WTC11 (cell line): ENCODE data around the gene GAB2. TPM values are rescaled to one million over a fixed set of nuclear protein-coding genes. Genes with fewer than 3 reads are reported as not detected.
A peak's percentile ranks its signal among the peaks of the same experiment; 100 is the strongest.

ENCODE experiments used
- ATAC-seq: fragments of 200-7000 bp; cut with Tn5 transposase; 2 replicates; pipeline ENCODE4 v1.10.0; 2021; ENCODE audit warnings: mild to moderate bottlenecking, moderate library complexity
- CTCF ChIA-PET: fragments of 300-600 bp; sonication (Branson Sonifier 250); formaldehyde crosslinking; loops from one replicate; lab custom pipeline; 2021; ENCODE audit warnings: antibody characterized with exemption; lab: Charles Lee
- POLR2A ChIA-PET: fragments of 350-600 bp; sonication (Branson Sonifier 250); formaldehyde crosslinking; loops from one replicate; lab custom pipeline; 2021; ENCODE audit warnings: antibody characterized with exemption; lab: Charles Lee
- DNase-seq: peaks from one replicate; pipeline ENCODE4 v3.0.0; 2021; ENCODE audit warnings: low spot score
- H3K27ac Mint-ChIP-seq: 2 replicates; pipeline ENCODE4 v1.8.0; 2021; ENCODE audit warnings: mixed read lengths
- H3K27me3 Mint-ChIP-seq: 2 replicates; pipeline ENCODE4 v1.8.0; 2021; ENCODE audit warnings: low read depth, mild to moderate bottlenecking, moderate library complexity, mixed read lengths
- H3K36me3 Mint-ChIP-seq: 2 replicates; pipeline ENCODE4 v1.8.0; 2021; ENCODE audit warnings: mixed read lengths
- H3K4me1 Mint-ChIP-seq: 2 replicates; pipeline ENCODE4 v1.8.0; 2022; ENCODE audit warnings: mixed read lengths
- H3K4me3 Mint-ChIP-seq: 2 replicates; pipeline ENCODE4 v1.8.0; 2021; ENCODE audit warnings: mild to moderate bottlenecking, moderate library complexity, mixed read lengths
- H3K9me3 Mint-ChIP-seq: 2 replicates; pipeline ENCODE4 v1.8.0; 2021; ENCODE audit warnings: mixed read lengths
- ARID4B ChIP-seq: sonication (generic); formaldehyde crosslinking; IDR thresholded peaks from 2 replicates; pipeline ENCODE4 v1.8.0; 2023; ENCODE audit warnings: missing genetic modification reagents, mild to moderate bottlenecking, borderline replicate concordance
- ATF2 ChIP-seq: sonication (generic); formaldehyde crosslinking; IDR thresholded peaks from 2 replicates; pipeline ENCODE4 v1.8.1; 2022; ENCODE audit warnings: low read depth, missing genetic modification reagents, borderline replicate concordance
- CBFB ChIP-seq: sonication (generic); formaldehyde crosslinking; IDR thresholded peaks from 2 replicates; pipeline ENCODE4 v1.8.1; 2022; ENCODE audit warnings: mild to moderate bottlenecking, low read depth, missing genetic modification reagents
- ELF4 ChIP-seq: sonication (generic); formaldehyde crosslinking; IDR thresholded peaks from 2 replicates; pipeline ENCODE4 v1.8.1; 2022; ENCODE audit warnings: low read depth, mild to moderate bottlenecking, moderate library complexity, missing genetic modification reagents
- EMX1 ChIP-seq: fragments of 250-450 bp; sonication (Bioruptor Pico); IDR thresholded peaks from 2 replicates; pipeline ENCODE4 v1.8.0; 2021; ENCODE audit warnings: mild to moderate bottlenecking
- FOXJ3 ChIP-seq: sonication (generic); formaldehyde crosslinking; IDR thresholded peaks from 2 replicates; pipeline ENCODE4 v1.9.0; 2021; ENCODE audit warnings: missing genetic modification reagents, mild to moderate bottlenecking, borderline replicate concordance
- JUN ChIP-seq: sonication (generic); formaldehyde crosslinking; IDR thresholded peaks from 2 replicates; pipeline ENCODE4 v1.8.0; 2023; ENCODE audit warnings: mild to moderate bottlenecking, missing genetic modification reagents
- MLX ChIP-seq: sonication (generic); formaldehyde crosslinking; IDR thresholded peaks from 2 replicates; pipeline ENCODE4 v1.8.1; 2023; ENCODE audit warnings: mild to moderate bottlenecking, missing genetic modification reagents, moderate library complexity
- NR3C1 ChIP-seq: sonication (generic); formaldehyde crosslinking; conservative IDR thresholded peaks from 2 replicates; pipeline ENCODE4 v1.8.1; 2023; ENCODE audit warnings: low read depth, mild to moderate bottlenecking, missing genetic modification reagents
- SMAD3 ChIP-seq: sonication (generic); formaldehyde crosslinking; IDR thresholded peaks from 2 replicates; pipeline ENCODE4 v1.8.0; 2022; ENCODE audit warnings: missing genetic modification reagents, mild to moderate bottlenecking, borderline replicate concordance
- SP1 ChIP-seq: sonication (generic); formaldehyde crosslinking; conservative IDR thresholded peaks from 2 replicates; pipeline ENCODE4 v1.8.1; 2022; ENCODE audit warnings: missing genetic modification reagents
- TCF7 ChIP-seq: sonication (generic); formaldehyde crosslinking; IDR thresholded peaks from 2 replicates; pipeline ENCODE4 v1.8.0; 2022; ENCODE audit warnings: mild to moderate bottlenecking, low read depth, missing genetic modification reagents, moderate library complexity
- TEAD4 ChIP-seq: sonication (generic); formaldehyde crosslinking; IDR thresholded peaks from 2 replicates; pipeline ENCODE4 v1.8.0; 2022; ENCODE audit warnings: mild to moderate bottlenecking, missing genetic modification reagents
- TP53 ChIP-seq: sonication (generic); formaldehyde crosslinking; IDR thresholded peaks from 2 replicates; pipeline ENCODE4 v1.8.1; 2023; ENCODE audit warnings: mild to moderate bottlenecking, missing genetic modification reagents
- ZNF263 ChIP-seq: sonication (generic); formaldehyde crosslinking; IDR thresholded peaks from 2 replicates; pipeline ENCODE4 v1.8.1; 2022; ENCODE audit warnings: low read depth, mild to moderate bottlenecking, moderate library complexity, missing genetic modification reagents
- ZNF671 ChIP-seq: fragments of 250-450 bp; sonication (Bioruptor Pico); IDR thresholded peaks from 2 replicates; pipeline ENCODE4 v1.8.0; 2021; ENCODE audit warnings: mild to moderate bottlenecking
- total RNA-seq: library from RNA; stranded (reverse); gene quantifications from 3 replicates; pipeline ENCODE4 v1.2.3, GENCODE V29; 2021
- TF ChIP-seq, protein P1 (sequence below): sonication (generic); formaldehyde crosslinking; IDR thresholded peaks from 2 replicates; pipeline ENCODE4 v1.8.0; 2022; ENCODE audit warnings: mild to moderate bottlenecking, missing genetic modification reagents
- TF ChIP-seq, protein P2 (sequence below): sonication (generic); formaldehyde crosslinking; IDR thresholded peaks from 2 replicates; pipeline ENCODE4 v1.8.1; 2022; ENCODE audit warnings: mild to moderate bottlenecking, moderate library complexity, missing genetic modification reagents
- TF ChIP-seq, protein P3 (sequence below): fragments of 250-450 bp; sonication (Bioruptor Pico); IDR thresholded peaks from 2 replicates; pipeline ENCODE4 v1.9.0; 2021; ENCODE audit warnings: moderate library complexity, mild to moderate bottlenecking, inconsistent platforms, borderline replicate concordance
- TF ChIP-seq, protein P4 (sequence below): sonication (generic); formaldehyde crosslinking; IDR thresholded peaks from 2 replicates; pipeline ENCODE4 v1.8.1; 2023; ENCODE audit warnings: mild to moderate bottlenecking, missing genetic modification reagents, moderate library complexity

GAB2 gene
- total RNA-seq, 1 experiment from 2014 or later = 10.6 TPM

DNA sequence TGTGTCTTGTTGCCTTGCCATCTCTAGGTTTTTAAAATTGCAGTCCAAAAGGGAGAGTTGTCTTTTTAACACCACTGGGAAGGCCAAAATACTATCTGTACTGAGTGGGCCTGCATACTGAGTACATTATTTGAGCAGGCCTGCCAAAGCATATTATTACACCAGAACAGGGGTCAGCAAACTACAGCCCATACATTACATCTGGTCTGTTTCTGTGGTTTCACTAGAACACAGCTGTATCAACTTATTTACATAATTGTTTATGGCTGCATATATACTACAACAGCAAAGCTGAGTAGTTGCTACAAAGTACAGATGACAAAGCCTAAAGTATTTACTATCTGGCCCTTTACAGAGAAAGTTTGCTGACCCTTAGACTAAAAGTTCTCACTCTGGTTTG is 154.9 kb downstream of the GAB2 start:
- ChIA-PET CTCF (interaction anchor here (1.6 to 2.5 kb wide), 2 partner anchors 22 to 302 kb away, joined by 4 to 7 read pairs; no protein-coding TSS in a partner anchor), POLR2A (no interaction called here)
- 0 out of 2 replicates have a peak overlapping the region, but pooled peaks have one; percentile 11 for H3K27ac Mint-ChIP-seq
- H3K9me3 Mint-ChIP-seq = no peaks in the 10 kb centered on the region
- peaks cover 12% of the 10 kb centered on the region for H3K4me1 Mint-ChIP-seq
- no peak for TF ChIP-seq SMAD3 (CRISPR knock-in tag)
- TF ChIP-seq CBFB = no peak
- no peak for TF ChIP-seq ARID4B (CRISPR knock-in tag)
- TF ChIP-seq SP1 = no peak
- TF ChIP-seq ZNF263 (CRISPR knock-in tag) = no peak
- TF ChIP-seq, protein P1, sequence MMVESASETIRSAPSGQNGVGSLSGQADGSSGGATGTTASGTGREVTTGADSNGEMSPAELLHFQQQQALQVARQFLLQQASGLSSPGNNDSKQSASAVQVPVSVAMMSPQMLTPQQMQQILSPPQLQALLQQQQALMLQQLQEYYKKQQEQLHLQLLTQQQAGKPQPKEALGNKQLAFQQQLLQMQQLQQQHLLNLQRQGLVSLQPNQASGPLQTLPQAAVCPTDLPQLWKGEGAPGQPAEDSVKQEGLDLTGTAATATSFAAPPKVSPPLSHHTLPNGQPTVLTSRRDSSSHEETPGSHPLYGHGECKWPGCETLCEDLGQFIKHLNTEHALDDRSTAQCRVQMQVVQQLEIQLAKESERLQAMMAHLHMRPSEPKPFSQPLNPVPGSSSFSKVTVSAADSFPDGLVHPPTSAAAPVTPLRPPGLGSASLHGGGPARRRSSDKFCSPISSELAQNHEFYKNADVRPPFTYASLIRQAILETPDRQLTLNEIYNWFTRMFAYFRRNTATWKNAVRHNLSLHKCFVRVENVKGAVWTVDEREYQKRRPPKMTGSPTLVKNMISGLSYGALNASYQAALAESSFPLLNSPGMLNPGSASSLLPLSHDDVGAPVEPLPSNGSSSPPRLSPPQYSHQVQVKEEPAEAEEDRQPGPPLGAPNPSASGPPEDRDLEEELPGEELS (CRISPR knock-in tag) = no peak
- TF ChIP-seq, protein P2, sequence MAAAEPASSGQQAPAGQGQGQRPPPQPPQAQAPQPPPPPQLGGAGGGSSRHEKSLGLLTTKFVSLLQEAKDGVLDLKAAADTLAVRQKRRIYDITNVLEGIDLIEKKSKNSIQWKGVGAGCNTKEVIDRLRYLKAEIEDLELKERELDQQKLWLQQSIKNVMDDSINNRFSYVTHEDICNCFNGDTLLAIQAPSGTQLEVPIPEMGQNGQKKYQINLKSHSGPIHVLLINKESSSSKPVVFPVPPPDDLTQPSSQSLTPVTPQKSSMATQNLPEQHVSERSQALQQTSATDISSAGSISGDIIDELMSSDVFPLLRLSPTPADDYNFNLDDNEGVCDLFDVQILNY (CRISPR knock-in tag) = no peak
- no peak for TF ChIP-seq ELF4
- TF ChIP-seq JUN (CRISPR knock-in tag) = no peak
- TF ChIP-seq TCF7 (CRISPR knock-in tag) = no peak
- no peak for TF ChIP-seq NR3C1 (CRISPR knock-in tag)
- TF ChIP-seq, protein P3, sequence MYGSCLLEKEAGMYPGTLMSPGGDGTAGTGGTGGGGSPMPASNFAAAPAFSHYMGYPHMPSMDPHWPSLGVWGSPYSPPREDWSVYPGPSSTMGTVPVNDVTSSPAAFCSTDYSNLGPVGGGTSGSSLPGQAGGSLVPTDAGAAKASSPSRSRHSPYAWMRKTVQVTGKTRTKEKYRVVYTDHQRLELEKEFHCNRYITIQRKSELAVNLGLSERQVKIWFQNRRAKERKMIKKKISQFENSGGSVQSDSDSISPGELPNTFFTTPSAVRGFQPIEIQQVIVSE (CRISPR knock-in tag) = no peak
- TF ChIP-seq, protein P4, sequence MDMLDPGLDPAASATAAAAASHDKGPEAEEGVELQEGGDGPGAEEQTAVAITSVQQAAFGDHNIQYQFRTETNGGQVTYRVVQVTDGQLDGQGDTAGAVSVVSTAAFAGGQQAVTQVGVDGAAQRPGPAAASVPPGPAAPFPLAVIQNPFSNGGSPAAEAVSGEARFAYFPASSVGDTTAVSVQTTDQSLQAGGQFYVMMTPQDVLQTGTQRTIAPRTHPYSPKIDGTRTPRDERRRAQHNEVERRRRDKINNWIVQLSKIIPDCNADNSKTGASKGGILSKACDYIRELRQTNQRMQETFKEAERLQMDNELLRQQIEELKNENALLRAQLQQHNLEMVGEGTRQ (CRISPR knock-in tag) = no peak
- TF ChIP-seq MLX = no peak
- TF ChIP-seq TEAD4 (CRISPR knock-in tag) = no peak
- no peak for TF ChIP-seq ATF2
- no peak for TF ChIP-seq TP53 (CRISPR knock-in tag)
- no peak for TF ChIP-seq FOXJ3
- TF ChIP-seq EMX1 (CRISPR knock-in tag) = no peak
- no peak for TF ChIP-seq ZNF671 (CRISPR knock-in tag)
- no peak overlapping the region for H3K4me3 Mint-ChIP-seq
- no peak for ATAC-seq
- H3K27me3 Mint-ChIP-seq = no peaks in the 10 kb centered on the region; the same call in 1 of the 2 replicates
- DNase-seq = no peak
- no peaks in the 10 kb centered on the region for H3K36me3 Mint-ChIP-seq
